K562 (cell line): ENCODE data around the gene OST4. TPM values are rescaled to one million over a fixed set of nuclear protein-coding genes. Genes with fewer than 3 reads are reported as not detected.

Experiments
- CREB1 ChIP-seq, 2 experiments: sonication (generic) in 1 of 2; formaldehyde crosslinking in 1 of 2; IDR thresholded peaks; 2 replicates each; pipeline versions ENCODE4 v1.6.1 to v1.8.0; 2012 to 2022; ENCODE audit warnings: inconsistent platforms in 1 of 2, mild to moderate bottlenecking in 1 of 2, missing genetic modification reagents in 1 of 2, moderate library complexity in 1 of 2
- FOXA1 ChIP-seq: fragments of 450-650 bp; IDR thresholded peaks from 2 replicates; pipeline ENCODE4 v1.6.1; 2016; ENCODE audit warnings: mild to moderate bottlenecking, borderline replicate concordance
- KLF6 ChIP-seq: fragments of 250-450 bp; sonication (Bioruptor Pico); IDR thresholded peaks from 2 replicates; pipeline ENCODE4 v1.4.0; 2020; ENCODE audit warnings: mild to moderate bottlenecking, moderate library complexity, borderline replicate concordance
- SMAD4 ChIP-seq: fragments of 250-450 bp; sonication (Bioruptor Pico); conservative IDR thresholded peaks from 2 replicates; pipeline ENCODE4 v1.8.0; 2021; ENCODE audit warnings: inconsistent platforms, mild to moderate bottlenecking, moderate library complexity
- TEAD1 ChIP-seq, 2 experiments: fragments of 450-650 bp in 1 of 2; sonication (generic) in 1 of 2; formaldehyde crosslinking; IDR thresholded peaks; 2 replicates each; pipeline versions ENCODE4 v1.4.0 to v1.8.0; 2020 to 2022; ENCODE audit warnings: mild to moderate bottlenecking in 2 of 2, missing genetic modification reagents in 1 of 2
- ZBTB17 ChIP-seq: fragments of 450-650 bp; formaldehyde crosslinking; IDR thresholded peaks from 2 replicates; pipeline ENCODE4 v1.4.0; 2020; ENCODE audit warnings: mild to moderate bottlenecking
- polyA plus RNA-seq, 8 experiments: library from polyadenylated mRNA; depleted of rRNA in 4 of 8; stranded (reverse) in 5 of 8; unstranded in 3 of 8; fragments of >200 nt; fragmentation: Nextera tagmentation in 2 of 8; fragmentation: Illumina TruSeq in 1 of 8; extraction: Ambion mirVana in 2 of 8; extraction: Trizol in 1 of 8; gene quantifications; 2 replicates each; pipeline versions ENCODE4 v1.2.1 to v1.2.3, GENCODE V29; 2011 to 2014; ENCODE audit warnings: inconsistent platforms in 1 of 8, missing spikeins in 1 of 8
- total RNA-seq, 7 experiments: library from RNA; depleted of rRNA in 6 of 7; stranded (reverse); fragments of >200 nt in 6 of 7; fragmentation: Illumina TruSeq in 2 of 7; extraction: Trizol in 2 of 7; gene quantifications; 2 replicates each; pipeline versions ENCODE4 v1.2.1 to v1.2.3, GENCODE V29; 2011 to 2021; ENCODE audit warnings: low replicate concordance in 1 of 7
- TF ChIP-seq, protein P1 (sequence below): sonication (generic); formaldehyde crosslinking; IDR thresholded peaks from 2 replicates; pipeline ENCODE4 v1.8.0; 2022; ENCODE audit warnings: mild to moderate bottlenecking, missing genetic modification reagents
- TF ChIP-seq, protein P2 (sequence below): fragments of 250-450 bp; sonication (Bioruptor Pico); IDR thresholded peaks from 2 replicates; pipeline ENCODE4 v1.4.0; 2020
- TF ChIP-seq, protein P3 (sequence below): IDR thresholded peaks from 2 replicates; pipeline ENCODE4 v1.6.1; 2014; ENCODE audit warnings: antibody characterized with exemption

The OST4 gene
- total and polyA plus RNA-seq, 9 of the 15 experiments (the other 6 are each of a cell fraction or from before 2014, with no cell fraction given), result 186 to 1,155 (median 355) TPM

DNA sequence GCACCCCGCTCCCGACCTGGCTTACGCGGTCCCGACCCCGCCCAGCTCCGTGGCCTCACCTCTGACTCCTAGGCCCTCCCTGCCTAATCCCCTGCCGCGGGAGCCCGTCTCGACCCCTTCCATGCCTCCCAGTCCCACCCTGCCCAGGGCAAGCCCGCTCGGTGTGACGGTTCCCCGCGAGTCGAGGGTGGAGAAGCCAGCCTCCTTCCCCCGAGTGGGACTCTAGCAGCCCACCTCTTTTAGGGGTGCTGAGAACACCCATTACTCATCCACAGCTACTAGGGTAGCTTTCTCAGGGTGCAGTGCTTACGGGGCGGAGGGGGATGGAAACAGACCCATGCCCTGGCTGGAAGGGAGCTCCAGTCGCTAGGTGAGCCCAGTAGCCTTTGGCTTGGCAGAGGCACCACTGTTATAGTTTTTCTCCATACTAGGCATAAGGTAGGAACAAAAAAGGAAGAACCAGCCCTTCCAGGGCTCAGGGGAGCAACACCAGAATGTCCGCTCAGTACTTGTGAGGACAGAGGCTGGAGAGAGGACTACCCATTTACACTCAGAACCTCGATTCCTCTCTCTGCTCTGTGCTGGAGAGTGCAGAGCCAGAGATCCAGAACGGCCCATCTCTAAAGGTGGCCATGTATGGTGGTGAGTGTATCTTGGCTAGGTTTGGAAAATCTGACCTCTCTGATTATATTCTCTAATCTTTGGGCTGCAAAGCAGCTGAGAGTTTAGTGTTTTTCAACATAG is 19.4 kb downstream of the OST4 start (continued):
- TF ChIP-seq, protein P1, sequence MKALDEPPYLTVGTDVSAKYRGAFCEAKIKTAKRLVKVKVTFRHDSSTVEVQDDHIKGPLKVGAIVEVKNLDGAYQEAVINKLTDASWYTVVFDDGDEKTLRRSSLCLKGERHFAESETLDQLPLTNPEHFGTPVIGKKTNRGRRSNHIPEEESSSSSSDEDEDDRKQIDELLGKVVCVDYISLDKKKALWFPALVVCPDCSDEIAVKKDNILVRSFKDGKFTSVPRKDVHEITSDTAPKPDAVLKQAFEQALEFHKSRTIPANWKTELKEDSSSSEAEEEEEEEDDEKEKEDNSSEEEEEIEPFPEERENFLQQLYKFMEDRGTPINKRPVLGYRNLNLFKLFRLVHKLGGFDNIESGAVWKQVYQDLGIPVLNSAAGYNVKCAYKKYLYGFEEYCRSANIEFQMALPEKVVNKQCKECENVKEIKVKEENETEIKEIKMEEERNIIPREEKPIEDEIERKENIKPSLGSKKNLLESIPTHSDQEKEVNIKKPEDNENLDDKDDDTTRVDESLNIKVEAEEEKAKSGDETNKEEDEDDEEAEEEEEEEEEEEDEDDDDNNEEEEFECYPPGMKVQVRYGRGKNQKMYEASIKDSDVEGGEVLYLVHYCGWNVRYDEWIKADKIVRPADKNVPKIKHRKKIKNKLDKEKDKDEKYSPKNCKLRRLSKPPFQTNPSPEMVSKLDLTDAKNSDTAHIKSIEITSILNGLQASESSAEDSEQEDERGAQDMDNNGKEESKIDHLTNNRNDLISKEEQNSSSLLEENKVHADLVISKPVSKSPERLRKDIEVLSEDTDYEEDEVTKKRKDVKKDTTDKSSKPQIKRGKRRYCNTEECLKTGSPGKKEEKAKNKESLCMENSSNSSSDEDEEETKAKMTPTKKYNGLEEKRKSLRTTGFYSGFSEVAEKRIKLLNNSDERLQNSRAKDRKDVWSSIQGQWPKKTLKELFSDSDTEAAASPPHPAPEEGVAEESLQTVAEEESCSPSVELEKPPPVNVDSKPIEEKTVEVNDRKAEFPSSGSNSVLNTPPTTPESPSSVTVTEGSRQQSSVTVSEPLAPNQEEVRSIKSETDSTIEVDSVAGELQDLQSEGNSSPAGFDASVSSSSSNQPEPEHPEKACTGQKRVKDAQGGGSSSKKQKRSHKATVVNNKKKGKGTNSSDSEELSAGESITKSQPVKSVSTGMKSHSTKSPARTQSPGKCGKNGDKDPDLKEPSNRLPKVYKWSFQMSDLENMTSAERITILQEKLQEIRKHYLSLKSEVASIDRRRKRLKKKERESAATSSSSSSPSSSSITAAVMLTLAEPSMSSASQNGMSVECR (CRISPR knock-in tag), result 0 out of 2 replicates have a peak, but pooled peaks have one; percentile 2
- TF ChIP-seq CREB1 (IDR thresholded peaks at IDR 0.05), result no peak
- TF ChIP-seq CREB1 (CRISPR knock-in tag; IDR thresholded peaks at IDR 0.05), result no peak
- TF ChIP-seq KLF6 (CRISPR knock-in tag), result 0 out of 2 replicates have a peak, but pooled peaks have one; percentile 27
- TF ChIP-seq SMAD4 (CRISPR knock-in tag), result 0 out of 2 replicates have a peak, but pooled peaks have one; percentile 28
- no peak for TF ChIP-seq FOXA1
- TF ChIP-seq ZBTB17, result 0 out of 2 replicates have a peak, but pooled peaks have one; percentile 24
- TF ChIP-seq, protein P2, sequence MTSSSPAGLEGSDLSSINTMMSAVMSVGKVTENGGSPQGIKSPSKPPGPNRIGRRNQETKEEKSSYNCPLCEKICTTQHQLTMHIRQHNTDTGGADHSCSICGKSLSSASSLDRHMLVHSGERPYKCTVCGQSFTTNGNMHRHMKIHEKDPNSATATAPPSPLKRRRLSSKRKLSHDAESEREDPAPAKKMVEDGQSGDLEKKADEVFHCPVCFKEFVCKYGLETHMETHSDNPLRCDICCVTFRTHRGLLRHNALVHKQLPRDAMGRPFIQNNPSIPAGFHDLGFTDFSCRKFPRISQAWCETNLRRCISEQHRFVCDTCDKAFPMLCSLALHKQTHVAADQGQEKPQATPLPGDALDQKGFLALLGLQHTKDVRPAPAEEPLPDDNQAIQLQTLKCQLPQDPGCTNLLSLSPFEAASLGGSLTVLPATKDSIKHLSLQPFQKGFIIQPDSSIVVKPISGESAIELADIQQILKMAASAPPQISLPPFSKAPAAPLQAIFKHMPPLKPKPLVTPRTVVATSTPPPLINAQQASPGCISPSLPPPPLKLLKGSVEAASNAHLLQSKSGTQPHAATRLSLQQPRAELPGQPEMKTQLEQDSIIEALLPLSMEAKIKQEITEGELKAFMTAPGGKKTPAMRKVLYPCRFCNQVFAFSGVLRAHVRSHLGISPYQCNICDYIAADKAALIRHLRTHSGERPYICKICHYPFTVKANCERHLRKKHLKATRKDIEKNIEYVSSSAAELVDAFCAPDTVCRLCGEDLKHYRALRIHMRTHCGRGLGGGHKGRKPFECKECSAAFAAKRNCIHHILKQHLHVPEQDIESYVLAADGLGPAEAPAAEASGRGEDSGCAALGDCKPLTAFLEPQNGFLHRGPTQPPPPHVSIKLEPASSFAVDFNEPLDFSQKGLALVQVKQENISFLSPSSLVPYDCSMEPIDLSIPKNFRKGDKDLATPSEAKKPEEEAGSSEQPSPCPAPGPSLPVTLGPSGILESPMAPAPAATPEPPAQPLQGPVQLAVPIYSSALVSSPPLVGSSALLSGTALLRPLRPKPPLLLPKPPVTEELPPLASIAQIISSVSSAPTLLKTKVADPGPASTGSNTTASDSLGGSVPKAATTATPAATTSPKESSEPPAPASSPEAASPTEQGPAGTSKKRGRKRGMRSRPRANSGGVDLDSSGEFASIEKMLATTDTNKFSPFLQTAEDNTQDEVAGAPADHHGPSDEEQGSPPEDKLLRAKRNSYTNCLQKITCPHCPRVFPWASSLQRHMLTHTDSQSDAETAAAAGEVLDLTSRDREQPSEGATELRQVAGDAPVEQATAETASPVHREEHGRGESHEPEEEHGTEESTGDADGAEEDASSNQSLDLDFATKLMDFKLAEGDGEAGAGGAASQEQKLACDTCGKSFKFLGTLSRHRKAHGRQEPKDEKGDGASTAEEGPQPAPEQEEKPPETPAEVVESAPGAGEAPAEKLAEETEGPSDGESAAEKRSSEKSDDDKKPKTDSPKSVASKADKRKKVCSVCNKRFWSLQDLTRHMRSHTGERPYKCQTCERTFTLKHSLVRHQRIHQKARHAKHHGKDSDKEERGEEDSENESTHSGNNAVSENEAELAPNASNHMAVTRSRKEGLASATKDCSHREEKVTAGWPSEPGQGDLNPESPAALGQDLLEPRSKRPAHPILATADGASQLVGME (CRISPR knock-in tag), result peak; percentile 68; the same call in 1 of the 2 replicates
- TF ChIP-seq TEAD1 (CRISPR knock-in tag; IDR thresholded peaks at IDR 0.05), result 0 out of 4 replicates have a peak, but pooled peaks of 1 of the 2 experiments have one; percentile 27
- TF ChIP-seq, protein P3, sequence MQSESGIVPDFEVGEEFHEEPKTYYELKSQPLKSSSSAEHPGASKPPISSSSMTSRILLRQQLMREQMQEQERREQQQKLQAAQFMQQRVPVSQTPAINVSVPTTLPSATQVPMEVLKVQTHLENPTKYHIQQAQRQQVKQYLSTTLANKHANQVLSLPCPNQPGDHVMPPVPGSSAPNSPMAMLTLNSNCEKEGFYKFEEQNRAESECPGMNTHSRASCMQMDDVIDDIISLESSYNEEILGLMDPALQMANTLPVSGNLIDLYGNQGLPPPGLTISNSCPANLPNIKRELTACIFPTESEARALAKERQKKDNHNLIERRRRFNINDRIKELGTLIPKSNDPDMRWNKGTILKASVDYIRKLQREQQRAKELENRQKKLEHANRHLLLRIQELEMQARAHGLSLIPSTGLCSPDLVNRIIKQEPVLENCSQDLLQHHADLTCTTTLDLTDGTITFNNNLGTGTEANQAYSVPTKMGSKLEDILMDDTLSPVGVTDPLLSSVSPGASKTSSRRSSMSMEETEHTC, result no peak
